Activated CD4-positive, alpha-beta T cell treated with anti-CD3 and anti-CD28 coated beads, Interleukin-2, amount 50 U/mL, for 4 hours (primary cell): Measurements from ENCODE around the gene STX1A.

Source experiments
- DNase-seq, 2 experiments: peaks; one replicate each; pipeline ENCODE4 v3.0.0-alpha.2; 2020

The STX1A gene

DNA sequence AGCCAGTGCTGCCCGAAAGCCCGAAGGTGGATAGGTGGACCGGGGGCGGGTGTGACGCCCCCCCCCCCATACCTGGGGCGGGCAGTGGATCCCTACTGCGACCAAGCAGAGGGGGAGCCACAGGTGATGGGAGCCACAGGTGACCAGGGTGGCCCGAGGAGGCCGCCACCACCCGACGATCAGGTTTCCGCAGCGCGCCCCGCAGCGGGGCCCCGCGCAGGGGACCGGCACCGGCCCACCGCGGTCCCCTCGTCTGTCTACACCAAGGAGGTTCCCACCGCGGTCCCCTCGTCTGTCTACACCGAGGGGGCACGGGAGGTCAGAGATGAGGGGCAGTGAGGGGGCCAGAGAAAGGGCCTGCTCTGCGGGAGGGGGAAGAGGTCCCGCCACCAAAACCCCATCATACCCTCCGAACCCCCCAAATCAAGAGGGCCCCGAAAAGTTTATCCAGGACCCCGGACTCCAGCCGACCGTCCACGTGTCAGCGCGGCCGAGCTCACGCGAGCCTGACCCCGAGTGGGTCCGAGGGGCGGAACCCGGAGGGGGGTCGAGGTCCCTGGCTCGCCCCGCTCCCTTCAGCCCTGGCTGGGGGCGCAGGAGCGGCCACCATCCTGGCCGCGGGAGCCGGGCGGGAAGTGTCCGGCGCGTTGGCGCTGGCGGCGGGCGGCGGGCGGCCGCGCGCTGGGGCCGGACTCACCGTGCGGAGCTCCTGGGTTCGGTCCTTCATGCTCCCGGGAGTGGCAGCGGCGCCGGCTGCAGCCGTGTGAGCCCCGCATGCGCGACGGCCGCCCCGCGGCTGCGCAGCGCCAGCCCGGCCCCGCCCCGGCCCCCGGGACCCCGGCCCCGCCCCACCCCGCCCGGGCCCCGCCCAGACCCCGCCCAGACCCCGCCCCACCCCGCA is at the start of gene STX1A:
STX1A (minus strand) TSS at position 765 of the 901 bp plus-strand sequence; CDS start at position 727, 38 bp downstream.
- DNase-seq: peak; percentile 54 to 55

DNA sequence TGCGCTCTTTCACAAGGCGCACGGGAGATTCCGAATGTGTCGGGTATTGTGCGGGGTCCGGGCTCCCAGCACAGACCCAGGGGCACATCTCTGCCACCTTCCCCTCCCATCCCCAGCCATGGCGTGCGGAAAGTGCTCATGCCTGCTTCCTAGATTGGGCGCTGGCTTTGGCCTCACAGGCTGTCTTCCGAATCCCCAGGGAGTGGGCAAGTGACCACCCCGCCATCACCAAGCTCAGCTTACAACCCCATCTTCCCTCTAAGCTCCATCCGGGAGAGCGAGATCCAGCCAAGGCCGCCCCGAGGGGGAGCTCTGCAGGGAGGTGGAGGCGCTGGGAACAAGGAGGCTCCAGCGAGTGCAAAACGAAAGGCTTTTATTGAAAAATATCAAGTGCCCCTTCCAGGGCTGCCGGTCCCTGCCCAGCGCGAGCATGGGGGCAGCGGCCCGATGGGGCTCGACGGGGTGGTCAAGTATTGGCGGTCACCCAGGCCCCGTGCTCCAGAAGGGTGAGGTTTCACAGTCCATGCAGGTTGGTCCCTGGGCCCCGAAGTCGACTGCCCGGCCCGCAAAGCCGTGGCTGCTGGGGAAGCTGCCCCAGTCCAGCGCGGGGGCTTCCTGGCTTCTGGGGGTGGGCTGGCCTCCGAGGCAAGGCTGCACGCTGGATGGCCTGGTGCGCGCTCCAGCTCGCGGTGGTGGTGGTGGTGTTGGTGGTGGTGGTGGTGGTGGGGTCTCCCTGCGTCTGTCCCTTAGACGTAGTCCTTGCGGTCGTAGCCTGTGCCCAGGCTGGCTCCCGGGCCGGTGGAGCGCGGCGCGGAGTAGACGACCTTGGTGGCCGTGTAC is 49.4 kb upstream of the STX1A start:
- DNase-seq: no peak

DNA sequence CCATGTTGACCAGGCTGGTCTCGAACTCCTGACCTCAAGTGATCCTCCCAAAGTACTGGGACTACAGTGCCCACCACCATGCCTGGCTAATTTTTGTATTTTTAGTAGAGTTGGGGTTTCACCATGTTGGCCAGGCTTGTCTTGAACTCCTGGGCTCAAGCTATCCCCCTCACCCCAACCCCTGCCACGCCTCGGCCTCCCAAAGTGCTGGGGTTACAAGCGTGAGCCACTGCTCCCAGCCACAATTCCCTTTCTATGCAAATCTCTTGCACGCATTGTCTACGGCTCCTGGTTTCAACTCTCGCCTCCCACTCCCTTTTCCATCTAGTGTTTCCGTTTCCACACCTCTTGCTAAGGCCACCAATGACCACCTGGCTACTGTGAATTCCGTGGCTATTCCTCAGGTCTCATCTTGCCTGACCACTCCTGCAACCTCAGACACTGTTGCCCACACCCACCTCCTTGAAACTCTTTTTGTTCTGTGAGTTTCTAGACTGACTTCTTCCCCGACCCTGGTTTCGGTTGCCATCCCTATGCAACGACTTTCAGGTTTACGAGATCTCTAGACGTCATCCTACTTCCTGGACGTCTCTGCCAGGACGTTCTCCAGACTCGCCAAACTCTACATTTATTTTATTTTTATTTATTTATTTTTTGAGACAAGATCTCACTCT is 47.2 kb upstream of the STX1A start:
- DNase-seq: no peak

DNA sequence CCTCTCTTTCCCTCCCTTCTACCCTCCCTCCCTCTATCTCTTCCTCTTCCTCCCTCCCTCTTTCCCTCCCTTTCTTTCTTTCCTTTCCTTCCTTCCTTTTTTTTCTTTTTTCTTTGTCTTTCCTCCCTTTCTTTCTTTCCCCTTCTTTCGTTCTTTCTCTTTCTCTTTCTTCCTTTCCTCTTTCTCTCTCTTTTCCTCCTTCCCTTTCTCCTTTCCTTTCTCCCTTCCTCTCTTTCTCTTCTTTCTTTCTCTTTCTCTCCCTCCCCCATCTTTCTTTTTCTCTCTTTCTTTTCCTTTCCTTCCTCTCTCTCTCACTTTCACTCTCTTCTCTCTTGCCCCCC is 43.2 kb upstream of the STX1A start:
- no peak for DNase-seq

DNA sequence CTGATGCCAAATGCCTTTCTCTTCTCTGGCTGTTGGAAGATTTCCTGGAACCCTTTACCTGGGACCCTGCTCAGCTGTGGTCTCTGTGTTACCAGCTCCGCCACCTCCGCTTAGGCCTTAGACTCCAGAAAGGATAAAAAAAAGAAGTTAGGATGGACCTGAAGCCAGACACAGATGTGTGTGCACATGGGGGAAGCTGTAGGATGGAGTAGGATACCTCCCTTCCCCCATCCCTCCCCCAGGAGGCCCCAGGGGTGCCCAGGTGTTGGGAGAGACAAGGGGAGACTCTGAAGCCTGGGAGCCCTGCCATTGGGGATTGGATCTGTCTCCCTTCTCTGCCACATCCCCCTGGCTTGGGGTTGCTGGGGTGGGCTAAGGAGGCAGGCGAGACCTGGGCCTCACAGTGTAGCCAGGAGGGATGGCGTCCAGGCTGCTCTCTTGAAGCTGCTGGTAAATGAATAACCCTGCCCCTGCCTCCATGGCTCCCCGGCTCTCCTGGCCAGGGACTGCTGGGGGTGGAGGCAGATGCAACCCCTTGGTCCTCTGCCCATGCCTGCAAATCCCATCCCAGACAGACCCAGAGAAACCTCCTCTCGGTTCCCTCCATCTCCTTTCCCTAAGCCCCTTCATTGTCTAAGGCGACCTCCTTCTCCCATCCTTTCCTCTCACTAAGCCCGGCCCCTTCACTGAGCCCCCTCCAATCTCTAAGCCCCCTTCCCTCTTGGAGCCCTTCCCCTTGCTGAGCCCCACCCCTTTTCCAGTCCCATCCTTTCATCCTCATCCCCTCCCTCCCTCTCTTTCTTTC is 42.6 kb upstream of the STX1A start:
- no peak for DNase-seq

DNA sequence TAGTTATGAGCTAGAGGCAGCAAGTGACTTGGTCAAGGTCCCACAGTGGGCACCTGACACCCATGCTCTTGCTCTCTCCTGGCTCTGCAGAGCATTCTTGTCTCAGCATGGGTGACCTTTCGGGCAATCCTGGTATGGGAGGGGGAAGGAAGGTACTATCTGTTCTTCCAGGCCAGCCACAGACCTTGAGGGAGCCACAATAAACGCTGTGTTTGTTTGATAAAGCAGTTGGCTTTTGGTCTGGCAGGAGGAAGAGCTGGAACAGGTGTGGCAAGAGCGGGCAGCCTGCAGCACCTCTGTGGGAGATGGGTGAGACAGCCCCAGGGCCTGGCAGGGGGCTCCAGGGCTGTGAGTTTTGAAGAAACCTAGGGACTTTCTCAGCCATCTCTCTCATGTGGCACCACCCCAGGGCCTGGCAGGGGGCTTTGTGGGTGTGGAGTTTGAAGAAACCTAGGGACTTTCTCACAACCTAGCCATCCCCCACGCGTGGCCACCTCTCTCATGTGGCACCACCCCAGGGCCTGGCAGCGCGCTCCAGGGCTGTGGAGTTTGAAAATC is 39.2 kb upstream of the STX1A start:
- DNase-seq: no peak

DNA sequence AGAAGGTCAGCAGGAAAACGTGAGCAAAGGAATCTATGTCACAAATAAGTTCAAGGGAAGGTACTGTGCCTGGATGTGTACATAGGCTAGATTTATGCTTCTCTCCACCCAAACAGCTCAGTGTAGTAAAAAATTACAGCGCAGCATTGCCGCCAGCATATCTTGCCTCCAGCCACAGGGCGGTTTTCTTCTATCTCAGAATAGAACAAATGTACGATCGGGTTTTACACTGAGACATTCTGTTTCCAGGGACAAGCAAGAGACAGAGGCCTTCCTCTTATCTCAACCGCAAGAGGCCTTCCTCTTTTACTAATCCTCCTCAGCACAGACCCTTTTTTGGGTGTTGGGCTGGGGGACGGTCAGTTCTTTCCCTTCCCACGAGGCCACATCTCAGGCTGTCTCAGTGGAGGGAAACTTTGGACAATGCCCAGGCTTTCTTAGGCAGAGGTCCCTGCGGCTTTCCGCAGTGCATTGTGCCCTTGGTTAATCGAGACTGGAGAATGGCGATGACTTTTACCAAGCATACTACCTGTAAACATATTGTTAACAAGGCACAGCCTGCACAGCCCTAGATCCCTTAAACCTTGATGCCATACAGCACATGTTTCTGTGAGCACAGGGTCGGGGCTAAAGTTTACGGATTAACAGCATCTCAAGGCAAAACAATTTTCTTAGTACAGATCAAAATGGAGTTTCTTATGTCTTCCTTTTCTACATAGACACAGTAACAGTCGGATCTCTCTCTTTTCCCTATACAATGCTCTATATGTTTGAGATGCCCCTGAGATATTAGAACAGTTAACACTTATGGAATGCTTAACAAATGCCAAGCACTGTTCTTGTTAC is 30.7 kb upstream of the STX1A start:
- no peak for DNase-seq

DNA sequence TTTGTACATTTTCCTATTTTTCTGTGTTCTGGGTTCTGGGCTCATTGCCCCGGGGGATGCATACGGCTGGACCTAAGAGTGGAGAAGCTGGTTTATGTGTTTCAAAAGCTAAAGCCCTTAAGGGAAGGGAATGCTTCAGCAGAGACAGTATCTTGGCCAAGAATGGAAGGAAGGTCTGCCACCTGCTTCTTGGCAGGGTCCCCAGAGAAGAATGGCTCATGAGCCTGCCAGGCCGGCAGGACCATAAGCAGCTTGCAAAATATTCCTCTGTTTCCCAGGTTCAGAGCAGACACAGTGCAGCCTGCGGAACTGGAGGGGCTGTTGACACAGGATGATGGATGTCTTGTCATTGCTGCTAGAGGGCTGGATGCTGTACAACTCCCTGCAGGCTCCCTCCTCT is 26.9 kb upstream of the STX1A start:
- DNase-seq: no peak

DNA sequence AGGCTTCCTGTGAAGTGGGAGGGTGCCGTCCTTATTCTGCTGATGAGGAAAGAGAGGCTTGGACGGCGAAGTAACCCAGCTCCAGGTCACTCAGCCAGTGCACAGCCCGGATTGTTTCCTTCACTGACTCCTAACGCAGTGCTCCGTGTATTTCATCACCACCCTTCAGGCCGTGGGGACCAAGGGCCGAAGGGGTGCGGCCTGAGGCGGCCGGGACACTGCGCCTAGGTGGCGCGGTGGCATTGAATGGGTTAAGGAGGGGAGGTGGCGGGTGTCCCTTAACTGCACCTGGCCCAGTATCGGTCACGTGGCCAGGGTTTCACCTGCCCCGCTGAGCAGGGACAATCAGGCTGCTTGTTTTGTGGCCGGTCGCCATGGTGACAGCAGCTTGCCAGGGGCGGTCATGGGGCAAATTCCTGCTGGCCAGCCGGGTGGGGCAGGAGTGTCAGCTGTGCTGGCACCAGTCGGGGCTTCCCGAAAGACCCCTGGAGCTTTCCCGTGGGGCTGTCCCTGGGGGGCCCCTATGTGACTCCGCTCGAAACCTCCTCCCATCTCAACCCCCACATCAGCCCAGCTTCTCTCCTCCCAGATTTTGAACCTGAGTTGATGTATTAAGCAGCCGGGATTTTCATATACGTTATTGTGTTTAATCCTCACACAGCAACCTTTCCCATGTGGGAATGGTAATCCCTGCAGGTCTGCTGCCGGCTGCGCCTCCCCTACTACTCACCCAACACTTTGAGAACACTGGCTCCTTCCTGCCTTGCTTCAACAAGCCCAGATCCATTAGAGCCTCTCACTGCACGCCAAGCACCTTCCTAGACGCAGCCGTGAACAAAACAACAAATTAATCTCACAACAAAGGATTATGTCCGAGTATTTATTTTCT is 23.5 kb upstream of the STX1A start:
- no peak for DNase-seq

DNA sequence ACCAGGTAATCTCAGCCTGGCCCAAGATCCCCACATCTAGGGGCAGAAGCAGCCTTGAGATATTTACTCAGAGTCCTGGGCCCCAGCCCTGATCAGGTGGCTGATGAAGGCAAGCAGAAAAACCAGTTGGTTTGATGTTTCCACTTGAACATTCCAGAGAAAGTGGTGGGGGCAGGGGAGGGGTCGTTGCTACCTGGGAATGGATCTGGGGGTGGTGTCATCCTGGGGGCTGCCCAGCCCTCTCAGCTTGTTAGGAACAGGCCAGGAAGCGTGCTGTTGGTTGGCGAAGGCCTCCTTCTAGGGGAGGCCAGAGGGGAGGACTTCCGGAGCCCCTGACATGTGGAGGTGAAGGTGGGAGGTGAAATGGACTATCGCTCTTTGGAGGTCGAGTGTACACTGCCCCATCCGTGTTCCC is 22.9 kb upstream of the STX1A start:
- DNase-seq: no peak

DNA sequence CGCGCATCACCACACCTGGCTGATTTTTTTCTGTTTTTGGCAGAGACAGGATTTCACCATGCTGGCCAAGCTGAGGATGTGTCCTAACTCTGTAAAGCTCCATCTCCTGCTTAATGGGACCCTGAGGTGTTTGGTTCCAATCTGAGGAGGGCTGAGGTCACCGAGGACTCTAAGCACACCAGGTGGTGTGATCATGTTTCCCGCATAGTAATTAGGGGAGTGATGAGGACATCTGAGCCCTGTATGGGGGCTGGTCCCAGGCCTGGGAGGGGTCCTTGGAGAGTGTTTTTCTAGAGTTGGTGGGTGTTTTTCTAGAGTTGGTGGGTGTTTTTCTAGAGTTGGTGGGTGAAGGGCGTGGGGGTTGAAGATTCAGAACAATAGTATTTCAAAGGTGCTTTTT is 22.1 kb upstream of the STX1A start:
- DNase-seq: no peak

DNA sequence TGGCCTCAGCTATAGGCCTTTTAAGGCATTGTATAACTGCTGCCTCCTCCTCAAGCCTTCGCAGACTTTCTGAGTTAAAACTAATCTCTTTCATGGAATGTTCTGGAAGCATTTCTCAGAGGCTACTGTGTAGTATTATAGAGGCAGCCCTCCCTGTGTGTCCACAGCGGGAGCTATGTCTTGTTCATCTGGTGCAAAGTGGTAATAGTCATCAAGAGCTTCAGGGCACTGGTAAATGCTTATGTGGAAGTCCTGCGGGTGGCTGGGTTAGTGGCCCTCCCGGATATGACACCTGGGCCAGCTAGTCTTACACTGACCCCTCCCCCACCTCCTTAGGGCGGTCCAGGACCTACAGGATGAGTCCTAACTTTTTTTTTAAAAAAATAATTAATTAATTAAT is 21.3 kb upstream of the STX1A start:
- no peak for DNase-seq

DNA sequence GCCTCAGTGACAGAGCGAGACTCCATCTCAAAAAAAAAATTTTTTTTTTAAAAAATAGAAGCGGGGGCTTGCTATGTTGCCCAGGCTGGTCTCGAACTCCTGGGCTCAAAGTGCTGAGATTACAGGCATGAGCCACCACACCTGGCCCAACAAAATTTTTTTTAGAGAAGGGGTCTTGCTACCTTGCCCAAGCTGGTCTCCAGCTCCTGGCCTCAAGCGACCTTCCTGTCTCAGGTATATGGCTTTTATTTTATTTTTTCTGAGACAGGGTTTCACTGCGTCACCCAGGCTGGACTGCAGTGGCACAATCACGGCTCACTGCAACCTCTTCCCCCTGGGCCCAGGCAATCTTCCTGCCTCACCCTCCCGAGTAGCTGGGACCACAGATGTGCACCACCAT is 20.7 kb upstream of the STX1A start:
- no peak for DNase-seq

DNA sequence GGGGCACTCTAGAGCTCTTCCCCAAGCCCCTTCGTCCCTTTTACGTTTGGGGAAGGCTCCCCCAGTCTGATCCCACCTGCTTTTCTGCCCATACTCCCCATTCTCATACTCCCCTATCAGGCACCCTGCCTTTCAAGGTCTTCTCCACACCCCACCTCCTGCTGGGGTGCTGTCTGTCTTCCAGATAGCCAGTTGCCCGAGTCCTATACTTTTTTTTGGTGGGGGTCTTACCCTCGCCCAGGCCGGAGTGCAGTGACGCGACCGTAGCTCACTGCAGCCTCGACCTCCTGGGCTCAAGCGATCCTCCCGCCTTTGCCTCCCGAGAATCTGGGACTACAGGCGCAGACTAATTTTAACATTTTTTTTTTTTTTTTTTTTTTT is 19.9 kb upstream of the STX1A start:
- no peak for DNase-seq

DNA sequence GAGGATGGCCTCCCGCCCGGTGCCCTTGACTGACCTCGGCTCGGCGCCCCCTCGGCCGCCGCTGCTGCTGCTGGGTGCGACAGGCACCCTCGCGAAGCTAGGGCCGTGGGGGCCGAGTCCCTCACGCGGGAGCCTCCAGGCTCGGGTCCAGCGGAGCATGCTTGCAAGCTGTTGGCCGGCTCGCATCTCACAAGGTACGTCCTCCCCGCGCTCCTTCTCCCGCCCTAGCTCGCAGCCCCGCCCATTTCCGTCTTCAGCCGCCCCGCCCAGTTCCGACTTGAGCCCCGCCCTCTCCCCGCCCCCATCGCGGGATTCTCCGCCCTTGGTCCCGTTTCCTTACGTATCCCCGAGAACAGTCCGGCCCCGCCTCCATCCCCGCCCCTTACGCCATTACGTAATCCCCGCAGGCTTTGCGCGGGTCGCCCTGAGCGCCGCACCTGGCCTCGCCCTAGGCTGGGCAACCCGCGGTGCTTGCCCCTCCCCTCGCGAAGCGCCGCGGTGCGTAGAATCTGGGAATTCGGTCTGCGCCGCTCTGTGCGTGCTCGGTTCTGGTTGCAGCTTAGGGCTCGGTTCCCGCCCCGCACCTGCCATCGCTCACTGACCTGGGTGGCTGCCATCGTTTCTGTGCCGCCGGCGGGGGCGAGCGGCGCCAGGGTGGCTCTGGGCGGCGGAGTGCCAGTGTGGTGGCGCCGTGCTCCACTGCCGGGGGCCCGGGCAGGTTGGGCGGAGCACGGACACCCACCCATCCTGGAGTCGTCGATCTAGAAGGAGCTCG is 19.3 kb upstream of the STX1A start, which contains the start of gene ABHD11:
ABHD11 (minus strand) TSS at position 191 of the 775 bp plus-strand sequence; CDS start at position 159, 32 bp downstream.
- DNase-seq: peak; percentile 98 to 99

DNA sequence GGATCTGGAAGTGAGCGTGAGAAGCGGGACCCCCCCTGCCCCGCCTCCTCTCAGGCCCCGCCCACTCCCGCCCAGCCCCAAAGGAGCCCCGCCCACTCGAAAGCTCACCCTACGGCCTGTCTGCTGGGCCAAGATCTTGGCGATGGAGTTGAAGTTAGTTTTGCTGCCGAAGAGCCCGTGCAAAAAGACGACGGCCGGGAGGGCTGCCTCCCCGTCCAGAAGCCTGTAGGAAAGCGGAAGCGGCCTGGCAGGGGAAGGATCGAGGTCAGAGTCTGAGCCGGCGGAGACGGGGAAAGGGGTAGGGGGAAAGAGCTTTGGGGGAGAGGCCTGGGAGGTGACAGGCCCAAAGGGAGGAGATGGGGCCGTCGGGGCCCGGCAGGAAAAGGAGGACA is 18.7 kb upstream of the STX1A start:
- peak; percentile 57 to 62 for DNase-seq

DNA sequence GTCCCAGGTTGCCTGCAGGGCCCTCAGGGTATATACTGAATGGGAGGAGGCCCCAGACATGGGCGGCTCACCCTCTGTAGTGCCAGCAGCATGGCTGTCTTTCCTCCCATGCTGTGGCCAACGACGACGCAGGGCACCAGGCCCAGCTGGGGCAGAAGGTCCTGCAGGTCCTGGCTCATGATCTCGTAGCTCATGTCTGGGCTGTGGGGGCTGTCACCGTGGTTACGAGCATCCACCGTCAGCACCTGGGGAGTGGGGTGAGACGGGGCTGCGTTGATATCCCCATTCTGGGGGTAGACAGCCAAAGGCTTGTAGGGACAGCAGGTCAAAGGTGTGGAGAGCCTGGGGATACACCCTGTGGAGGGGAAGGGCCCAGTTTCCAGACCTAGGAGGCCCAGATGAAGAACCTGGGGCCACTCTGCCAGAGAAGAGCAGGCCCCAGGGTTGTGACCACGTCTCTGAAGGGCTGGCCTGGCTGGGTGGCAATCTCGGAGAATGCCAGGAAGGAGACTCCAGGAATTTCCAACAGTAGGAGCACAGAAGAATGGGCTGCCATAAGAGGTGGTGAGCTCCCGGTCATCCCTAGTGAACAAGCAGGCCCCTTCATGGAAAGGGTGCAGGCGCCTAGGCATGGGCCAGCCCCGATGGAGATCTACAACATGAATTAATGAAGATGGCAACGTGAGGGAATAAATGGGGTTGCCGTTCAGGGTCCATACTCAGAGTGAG is 18.2 kb upstream of the STX1A start:
- no peak for DNase-seq

DNA sequence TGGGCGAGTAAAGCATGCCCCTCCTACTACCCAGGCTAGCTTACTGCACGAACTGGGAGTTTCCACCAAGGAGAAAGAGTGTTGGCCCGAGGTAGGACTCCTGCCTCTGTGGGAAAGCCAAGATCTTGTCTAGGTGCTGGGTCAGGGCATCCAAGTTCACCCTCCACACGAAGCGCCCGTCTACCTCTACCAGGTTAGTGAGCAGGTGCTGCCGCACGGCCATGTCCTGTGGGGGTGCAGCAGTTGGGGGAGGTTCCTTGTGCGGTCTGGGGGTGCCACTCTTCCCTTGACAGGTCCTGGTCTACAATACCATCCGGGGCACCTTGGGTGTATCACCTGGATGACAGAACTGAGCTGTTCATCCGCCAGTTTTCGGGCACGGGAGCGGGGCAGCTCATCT is 17.4 kb upstream of the STX1A start:
- no peak for DNase-seq

DNA sequence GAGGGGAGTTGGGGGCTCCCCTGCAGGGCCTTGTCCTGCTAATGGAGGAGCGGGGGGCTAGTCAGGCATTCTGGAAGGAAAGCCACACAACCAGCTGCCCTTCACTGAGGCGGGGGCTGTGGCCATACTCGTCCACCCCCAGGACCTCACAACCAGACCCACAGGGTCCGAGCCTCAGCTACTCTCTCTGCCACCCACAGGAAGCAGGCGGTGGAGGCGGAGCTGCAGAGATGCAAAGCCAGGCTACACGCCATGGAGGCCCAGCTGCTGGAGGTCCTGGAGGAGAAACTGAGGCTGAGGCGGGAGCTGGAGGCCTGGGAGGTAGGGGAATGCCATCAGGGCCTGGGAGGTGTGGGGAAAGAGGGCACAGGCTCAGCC is 16.0 kb upstream of the STX1A start:
- no peak for DNase-seq
